ENCODE results near the gene SNX10. TPM values are rescaled to one million over a fixed set of nuclear protein-coding genes. Genes with fewer than 3 reads are reported as not detected.
A peak's percentile ranks its signal among the peaks of the same experiment; 100 is the strongest.
"Not testable (repeated sequence)": the region's sequence is repeated elsewhere in the genome, so short reads cannot be mapped to it uniquely, and the experiment has no call there.

SNX10 gene
- polyA plus RNA-seq, 3 donors = 68.0 to 250 (median 219) TPM

- 78% methylated on average over 10 of the region's 12 CpGs for WGBS (ENCODE audit: insufficient coverage)
- H3K27ac Mint-ChIP-seq = no peak overlapping the region
- H2AFZ ChIP-seq (ENCODE audit: insufficient read depth, low read depth, low read length, poor library complexity, severe bottlenecking) = peak overlapping the region; percentile 51
- intact Hi-C loops (cut with micrococcal nuclease) = no loop called here
- no peaks in the 10 kb centered on the region for H3K4me1 Mint-ChIP-seq
- H3K27me3 Mint-ChIP-seq (ENCODE audit: low read depth in 3 of 3) = no peaks in the 10 kb centered on the region
- no peaks in the 10 kb centered on the region for H4K20me1 ChIP-seq (ENCODE audit: insufficient read depth, low read length)
- H3K36me3 Mint-ChIP-seq = no peaks in the 10 kb centered on the region
- H3K27ac ChIP-seq (ENCODE audit: low read depth in 1 of 2, low read length in 2 of 2) = no peak overlapping the region
- no peak overlapping the region for H3K9ac ChIP-seq (ENCODE audit: insufficient read depth, low read length, poor library complexity, severe bottlenecking)
- peaks cover 0 to 5% of the 10 kb centered on the region in 2 donors for H3K9me3 ChIP-seq (replicated peaks in 1 of 2; ENCODE audit: control insufficient read depth in 1 of 2, insufficient read depth in 1 of 2, low read length in 2 of 2)
- no peaks in the 10 kb centered on the region for H3K36me3 ChIP-seq (replicated peaks in 1 of 2; ENCODE audit: control insufficient read depth in 1 of 2, insufficient read depth in 2 of 2, low read length in 2 of 2)
- H3K4me2 ChIP-seq (replicated peaks; ENCODE audit: extremely low read depth, low read length, poor library complexity, severe bottlenecking) = no peak overlapping the region
- TF ChIP-seq CTCF (IDR thresholded peaks at IDR 0.05) = no peak
- DNase-seq = no peak
- H3K4me3 Mint-ChIP-seq = no peak overlapping the region
- peaks cover 0 to 4% (median 0%) of the 10 kb centered on the region in 7 donors for H3K9me3 Mint-ChIP-seq
- H3K4me1 ChIP-seq (ENCODE audit: control insufficient read depth in 1 of 2, insufficient read depth in 2 of 2, low read length in 2 of 2) = no peaks in the 10 kb centered on the region
- H3K27me3 ChIP-seq (ENCODE audit: control insufficient read depth in 2 of 2, insufficient read depth in 2 of 2, low read length in 2 of 2) = no peaks in the 10 kb centered on the region
- H3K79me2 ChIP-seq (ENCODE audit: insufficient read depth, low read length) = no peaks in the 10 kb centered on the region
- no peak overlapping the region for H3K4me3 ChIP-seq (replicated peaks in 1 of 3; ENCODE audit: low read depth in 2 of 3, low read length in 3 of 3)
These were observed 41.4 kb upstream of the SNX10 start for GRCh38 chr7:26250239-26250638.

- H3K27me3 Mint-ChIP-seq (ENCODE audit: low read depth in 3 of 3); DNase-seq; H3K27ac Mint-ChIP-seq; H3K36me3 Mint-ChIP-seq; H3K36me3 ChIP-seq (replicated peaks in 1 of 2; ENCODE audit: control insufficient read depth in 1 of 2, insufficient read depth in 2 of 2, low read length in 2 of 2); H3K4me3 Mint-ChIP-seq; H3K4me1 Mint-ChIP-seq; intact Hi-C loops (cut with micrococcal nuclease); H3K4me2 ChIP-seq (replicated peaks; ENCODE audit: extremely low read depth, low read length, poor library complexity, severe bottlenecking); H3K79me2 ChIP-seq (ENCODE audit: insufficient read depth, low read length); H3K9ac ChIP-seq (ENCODE audit: insufficient read depth, low read length, poor library complexity, severe bottlenecking); H3K4me3 ChIP-seq (replicated peaks in 1 of 3; ENCODE audit: low read depth in 2 of 3, low read length in 3 of 3); H3K27me3 ChIP-seq (ENCODE audit: control insufficient read depth in 2 of 2, insufficient read depth in 2 of 2, low read length in 2 of 2); H4K20me1 ChIP-seq (ENCODE audit: insufficient read depth, low read length); H3K27ac ChIP-seq (ENCODE audit: low read depth in 1 of 2, low read length in 2 of 2); H3K4me1 ChIP-seq (ENCODE audit: control insufficient read depth in 1 of 2, insufficient read depth in 2 of 2, low read length in 2 of 2); H2AFZ ChIP-seq (ENCODE audit: insufficient read depth, low read depth, low read length, poor library complexity, severe bottlenecking); H3K9me3 ChIP-seq (replicated peaks in 1 of 2; ENCODE audit: control insufficient read depth in 1 of 2, insufficient read depth in 1 of 2, low read length in 2 of 2): not testable (repeated sequence)
- WGBS (ENCODE audit: insufficient coverage) = no CpG with 5 or more reads among the region's 29 CpGs
- peaks cover 0 to 31% (median 11%) of the 10 kb centered on the region in 7 donors for H3K9me3 Mint-ChIP-seq
These were observed 29.8 kb upstream of the SNX10 start for GRCh38 chr7:26261866-26262265.
